ENCODE data around the gene ZG16. TPM values are rescaled to one million over a fixed set of nuclear protein-coding genes. Genes with fewer than 3 reads are reported as not detected.
A peak's percentile ranks its signal among the peaks of the same experiment; 100 is the strongest.
"Not testable (repeated sequence)": the region's sequence is repeated elsewhere in the genome, so short reads cannot be mapped to it uniquely, and the experiment has no call there.

The ZG16 gene
- total RNA-seq, 1 donor from 2014 or later = not detected

DNA sequence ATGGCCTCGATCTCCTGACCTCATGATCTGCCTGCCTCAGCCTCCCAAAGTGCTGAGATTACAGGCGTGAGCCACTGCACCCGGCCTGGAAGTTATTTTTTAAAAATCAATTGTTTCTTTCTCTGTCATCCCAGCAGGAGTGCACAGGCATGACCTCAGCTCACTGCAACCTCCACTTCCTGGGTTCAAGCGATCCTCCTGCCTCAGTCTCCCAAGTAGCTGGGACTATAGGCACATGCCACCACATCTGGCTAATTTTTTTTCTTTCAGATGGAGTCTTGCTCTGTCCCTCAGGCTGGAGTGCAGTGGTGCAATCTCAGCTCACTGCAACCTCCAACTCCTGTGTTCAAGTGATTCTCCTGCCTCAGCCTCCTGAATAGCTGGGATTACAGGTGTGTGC, 9.1 kb downstream of the ZG16 start:
- DNase-seq = not testable (repeated sequence)

DNA sequence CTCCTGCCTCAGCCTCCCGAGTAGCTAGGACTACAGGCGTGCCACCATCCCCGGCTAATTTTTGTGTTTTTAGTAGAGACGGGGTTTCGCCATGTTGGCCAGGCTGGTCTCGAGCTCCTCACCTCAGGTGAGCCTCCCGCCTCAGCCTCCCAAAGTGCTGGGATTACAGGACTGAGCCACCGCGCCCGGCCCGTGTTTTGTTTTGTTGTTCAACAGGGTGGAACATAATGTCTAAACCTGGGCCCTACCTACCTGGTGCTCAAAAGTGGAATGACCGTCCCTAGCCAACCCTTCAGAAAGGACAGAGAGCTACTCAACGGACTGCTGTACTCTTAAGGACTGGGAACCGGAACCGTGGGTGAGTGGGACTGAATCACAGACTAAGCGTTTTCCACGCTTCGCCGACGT, 11.7 kb downstream of the ZG16 start:
- DNase-seq = peak; percentile 50

DNA sequence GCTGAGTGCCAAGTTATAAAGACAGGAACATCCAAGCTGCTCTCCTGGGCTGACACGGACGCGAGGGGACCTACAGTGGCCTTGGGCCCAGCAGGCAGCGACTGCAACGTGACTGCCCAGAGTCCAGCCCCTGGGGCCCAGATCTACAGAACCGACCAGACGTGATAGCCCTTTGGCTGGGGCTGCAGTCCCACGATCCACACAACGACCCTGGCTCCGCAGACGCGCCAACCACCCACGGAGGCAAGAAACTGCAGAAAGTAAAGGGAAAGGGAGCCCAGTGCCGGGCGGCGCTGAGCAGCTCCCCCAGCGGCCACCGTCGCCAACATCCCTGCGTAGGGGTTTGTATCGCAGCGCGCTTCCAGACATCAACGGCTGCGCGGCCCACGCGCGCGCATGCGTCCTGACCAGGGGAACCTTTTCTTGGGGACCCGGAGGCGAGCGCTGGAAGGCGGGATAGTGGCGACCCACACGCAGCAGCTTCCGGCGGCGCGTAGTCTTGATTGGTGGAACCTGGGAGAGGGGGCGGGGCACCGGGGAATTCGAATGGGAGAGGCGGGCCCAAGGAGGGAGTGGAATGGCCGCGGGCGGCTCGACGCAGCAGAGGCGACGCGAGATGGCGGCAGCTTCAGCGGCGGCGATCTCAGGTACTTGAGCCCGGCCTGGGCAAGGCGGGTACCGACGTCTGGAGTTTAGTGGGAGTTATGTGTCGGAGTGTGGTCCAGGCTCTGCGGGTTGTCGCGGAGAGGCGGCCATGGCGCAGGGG, 12.3 kb downstream of the ZG16 start, which contains the start of gene KIF22:
Gene KIF22 (plus strand): TSS at position 569 of the 766 bp plus-strand sequence. CDS start 9 bp downstream, at position 578.
- DNase-seq = peak; percentile 99

DNA sequence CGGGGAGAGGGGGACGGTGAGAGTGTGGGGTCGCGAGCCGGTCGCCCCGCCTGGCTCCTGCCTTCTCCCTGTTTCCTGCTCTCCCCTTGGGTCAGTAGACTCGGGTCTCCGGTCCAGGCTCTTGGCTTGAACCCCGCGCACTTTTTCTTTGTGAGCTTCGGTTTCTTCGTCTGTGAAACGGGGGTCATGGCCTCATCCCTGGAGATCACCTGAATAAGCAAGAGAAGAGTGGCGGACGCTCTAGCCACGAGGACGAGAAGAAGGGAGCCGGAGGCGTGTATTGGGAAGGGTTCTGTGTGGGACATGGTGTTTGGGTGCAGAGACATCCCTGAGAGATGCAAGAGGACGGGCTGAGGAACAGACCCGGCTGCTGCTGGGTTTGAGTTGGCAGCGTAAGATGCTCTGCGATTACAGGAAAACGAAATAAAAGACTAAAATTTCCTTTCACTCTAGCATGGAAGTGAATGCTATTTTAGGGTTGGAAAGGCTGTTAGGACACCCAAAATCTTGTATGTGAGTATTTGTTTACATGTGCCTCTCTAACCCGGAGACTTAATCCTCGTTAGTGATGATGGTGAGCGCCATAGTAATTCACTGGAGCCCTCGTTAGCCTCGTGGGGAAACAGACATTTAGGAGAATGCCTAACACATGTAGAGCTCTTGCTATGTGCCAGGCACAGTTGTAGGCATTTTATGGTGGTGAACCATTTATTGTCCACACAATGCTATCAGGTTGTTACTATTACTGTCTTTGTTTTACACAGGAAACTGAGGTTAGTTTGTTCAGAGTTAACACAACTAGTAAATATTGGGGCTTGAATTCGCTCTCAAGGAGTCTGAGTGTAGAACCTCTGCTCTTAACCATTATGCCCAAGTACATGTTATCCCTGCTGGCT, 13.1 kb downstream of the ZG16 start:
- no peak for DNase-seq

DNA sequence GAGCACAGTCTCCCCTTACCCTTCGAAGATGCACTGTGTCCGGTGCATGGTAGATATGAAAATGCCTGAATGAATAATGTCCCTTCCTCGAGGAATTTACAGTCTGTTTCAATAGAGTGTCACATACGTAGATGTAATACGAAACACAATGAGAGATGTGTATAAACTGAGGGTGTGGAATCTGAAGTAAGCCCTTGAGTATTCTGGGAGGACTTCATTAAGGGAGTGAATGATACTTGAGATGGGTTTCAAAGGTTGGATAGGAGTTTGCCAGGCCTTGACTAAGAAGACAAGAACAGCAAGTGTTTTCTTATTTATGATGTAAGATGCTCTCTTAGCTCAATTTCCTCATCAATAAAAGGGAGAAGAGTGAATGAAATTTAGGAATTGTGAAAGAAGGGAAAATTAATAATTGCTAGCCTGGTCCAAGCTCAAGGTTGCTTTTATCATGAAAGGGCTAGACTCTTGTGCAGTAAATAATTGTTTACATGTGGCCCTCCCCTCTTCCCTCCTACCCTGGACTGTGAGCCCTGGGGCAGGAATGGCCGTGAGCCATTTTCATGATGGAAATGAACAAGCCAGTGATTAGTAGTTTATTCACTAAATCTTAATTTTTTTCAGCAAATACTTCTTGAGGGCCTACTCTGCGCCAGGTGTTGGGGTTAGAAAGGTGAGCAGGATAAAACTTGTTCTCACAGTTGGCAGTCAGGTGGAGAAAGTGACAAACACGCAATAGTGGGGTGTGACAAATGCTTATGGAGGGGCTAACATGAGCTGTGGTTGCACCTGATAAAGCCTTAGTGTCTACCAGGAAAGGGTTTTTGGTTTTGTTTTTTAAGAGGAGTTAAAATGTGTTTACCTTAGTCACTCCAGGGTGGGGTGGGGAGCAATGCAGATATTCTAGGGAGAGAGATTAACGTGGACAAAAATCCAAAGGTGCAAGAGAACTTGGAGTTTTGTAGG, 14.1 kb downstream of the ZG16 start:
- DNase-seq = no peak

DNA sequence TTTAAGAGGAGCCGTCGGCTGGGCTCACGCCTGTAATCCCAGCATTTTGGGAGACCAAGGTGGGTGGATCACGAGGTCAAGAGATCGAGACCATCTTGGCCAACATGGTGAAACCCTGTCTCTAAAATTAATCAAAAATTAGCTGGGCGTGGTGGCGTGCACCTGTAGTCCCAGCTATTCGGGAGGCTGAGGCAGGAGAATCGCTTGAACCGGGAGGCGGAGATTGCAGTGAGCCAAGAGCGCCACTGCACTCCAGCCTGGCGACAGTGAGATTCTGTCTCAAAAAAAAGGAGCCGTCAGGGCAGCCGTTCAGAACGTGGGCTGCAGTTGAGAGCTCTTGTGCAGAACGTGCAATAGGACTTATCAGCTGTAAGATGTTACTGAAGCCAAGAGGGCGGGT, 15.1 kb downstream of the ZG16 start:
- not testable (repeated sequence) for DNase-seq

DNA sequence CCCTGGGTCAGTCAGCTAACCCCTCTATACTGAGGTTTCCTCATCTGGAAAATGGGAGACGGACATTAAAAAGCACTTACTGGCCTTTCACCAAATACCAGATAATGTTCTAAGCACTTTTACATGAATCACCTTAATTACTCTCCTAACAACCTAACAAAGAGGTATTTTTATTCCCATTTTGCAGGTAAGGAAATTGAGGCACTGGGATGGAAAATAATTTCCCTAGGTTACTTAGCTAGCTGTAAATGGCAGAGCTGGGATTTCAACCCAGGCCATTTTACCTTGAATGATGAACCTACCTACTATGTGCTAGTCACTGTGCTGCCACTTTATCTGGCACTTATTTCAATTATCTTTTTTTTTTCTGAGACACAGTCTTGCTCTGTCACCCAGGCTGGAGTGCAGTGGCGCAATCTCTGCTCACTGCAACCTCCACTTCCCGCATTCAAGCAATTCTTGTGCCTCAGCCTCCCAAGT, 16.2 kb downstream of the ZG16 start:
- DNase-seq = no peak

DNA sequence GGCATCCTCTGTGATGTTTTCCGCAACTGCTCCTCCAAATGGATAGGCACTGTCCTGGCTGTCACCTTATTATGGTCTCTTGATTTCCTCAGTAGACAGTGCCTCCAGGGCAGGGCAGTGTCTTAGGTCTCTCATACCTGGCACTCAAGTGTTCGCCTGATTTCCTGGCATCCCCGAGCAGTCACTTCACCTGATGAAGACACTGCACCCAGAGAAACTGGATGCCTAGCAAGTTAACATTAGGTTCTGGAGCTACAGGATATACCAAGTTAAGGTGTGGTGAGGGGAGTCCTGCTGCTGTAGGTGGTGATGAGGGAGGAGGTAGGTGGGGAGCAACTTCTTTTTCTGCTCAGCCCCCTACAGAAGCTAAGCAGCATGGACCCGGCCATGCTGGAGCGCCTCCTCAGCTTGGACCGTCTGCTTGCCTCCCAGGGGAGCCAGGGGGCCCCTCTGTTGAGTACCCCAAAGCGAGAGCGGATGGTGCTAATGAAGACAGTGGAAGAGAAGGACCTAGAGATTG, 24.4 kb downstream of the ZG16 start:
- DNase-seq = no peak

DNA sequence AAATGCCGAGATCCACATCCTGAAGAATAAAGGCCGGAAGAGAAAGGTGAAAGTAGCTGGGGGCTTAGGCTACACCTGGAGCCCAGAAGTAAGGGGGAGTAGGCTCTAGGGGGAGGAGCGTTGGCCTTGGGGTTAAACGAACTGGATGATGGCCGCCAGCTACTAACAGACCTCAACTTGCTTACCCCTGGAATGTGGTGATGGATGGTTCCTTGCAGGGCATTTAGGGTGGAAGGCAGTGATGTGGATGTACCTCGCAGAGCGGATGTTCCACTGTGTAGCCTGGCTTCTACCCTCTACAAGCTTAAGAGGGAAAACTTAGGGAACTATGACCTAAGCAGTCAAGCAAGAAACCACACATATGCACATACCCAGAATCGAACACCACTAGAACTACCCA, 26.0 kb downstream of the ZG16 start:
- no peak for DNase-seq

DNA sequence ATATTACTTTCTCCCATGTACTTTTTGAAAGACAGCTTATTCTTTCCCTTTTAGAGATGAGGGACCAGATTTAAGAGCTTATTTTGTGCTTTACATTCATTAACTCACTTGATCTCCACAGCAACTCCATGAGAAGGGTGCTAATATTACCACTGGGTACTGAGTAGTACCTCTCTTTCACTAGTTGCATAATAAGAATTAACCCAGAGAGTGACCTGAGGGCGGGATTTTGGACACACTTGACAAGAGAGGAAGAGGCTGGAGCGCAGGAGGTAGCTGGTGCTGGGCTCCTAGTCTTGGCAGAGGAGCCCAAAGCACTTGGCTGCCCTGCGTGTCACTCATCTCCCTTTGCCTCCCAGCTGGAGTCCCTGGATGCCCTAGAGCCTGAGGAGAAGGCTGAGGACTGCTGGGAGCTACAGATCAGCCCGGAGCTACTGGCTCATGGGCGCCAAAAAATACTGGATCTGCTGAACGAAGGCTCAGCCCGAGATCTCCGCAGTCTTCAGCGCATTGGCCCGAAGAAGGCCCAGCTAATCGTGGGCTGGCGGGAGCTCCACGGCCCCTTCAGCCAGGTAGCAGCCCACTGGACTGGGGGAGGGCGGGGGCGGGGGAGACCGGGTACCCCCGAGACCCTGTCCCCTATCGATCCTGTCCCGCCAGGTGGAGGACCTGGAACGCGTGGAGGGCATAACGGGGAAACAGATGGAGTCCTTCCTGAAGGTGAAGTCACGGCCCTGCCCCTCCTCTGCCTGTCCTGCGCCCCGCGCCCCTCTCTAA, 26.6 kb downstream of the ZG16 start:
- DNase-seq = no peak

DNA sequence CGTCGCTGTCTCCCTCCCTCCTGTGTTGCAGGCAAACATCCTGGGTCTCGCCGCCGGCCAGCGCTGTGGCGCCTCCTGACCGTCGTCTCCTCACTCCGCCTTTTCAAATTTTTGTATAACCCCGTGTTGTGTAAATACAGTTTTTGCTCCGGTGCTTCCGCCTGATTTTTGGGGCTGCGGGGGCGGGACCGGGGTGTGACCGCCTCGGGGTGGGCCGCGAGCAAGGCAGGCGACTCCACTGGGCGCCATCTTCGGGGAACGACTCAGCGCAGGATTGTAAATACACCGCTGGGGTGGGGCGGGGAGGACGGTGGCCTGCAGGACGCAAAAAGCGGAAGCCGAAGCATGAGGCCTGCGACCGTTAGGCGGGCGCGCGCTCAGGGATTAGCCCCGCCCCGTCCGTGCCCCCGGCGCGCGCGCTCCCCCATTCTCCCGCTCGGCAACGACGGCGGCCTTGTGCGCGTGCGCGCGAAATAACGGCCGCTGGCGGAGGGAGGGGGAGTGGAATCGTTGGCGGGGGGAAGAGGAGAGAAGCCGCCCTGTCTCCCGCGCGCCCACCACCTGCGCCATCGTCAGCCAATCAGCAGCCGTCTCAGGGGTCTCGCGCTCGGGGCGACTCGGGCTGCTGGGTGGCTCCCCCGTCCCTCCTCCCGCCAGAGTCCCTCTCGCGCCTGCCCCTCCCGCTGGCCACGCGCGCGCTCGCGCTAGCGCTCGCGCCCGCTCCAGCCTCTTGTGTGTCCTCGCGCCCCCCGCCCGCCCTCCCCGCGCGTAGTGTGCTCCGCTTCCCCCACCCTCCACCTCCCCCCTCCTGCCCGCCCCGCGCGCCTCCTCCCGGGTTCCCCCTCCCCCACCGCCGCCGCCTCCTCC, 27.4 kb downstream of the ZG16 start:
- DNase-seq = peak; percentile 99

DNA sequence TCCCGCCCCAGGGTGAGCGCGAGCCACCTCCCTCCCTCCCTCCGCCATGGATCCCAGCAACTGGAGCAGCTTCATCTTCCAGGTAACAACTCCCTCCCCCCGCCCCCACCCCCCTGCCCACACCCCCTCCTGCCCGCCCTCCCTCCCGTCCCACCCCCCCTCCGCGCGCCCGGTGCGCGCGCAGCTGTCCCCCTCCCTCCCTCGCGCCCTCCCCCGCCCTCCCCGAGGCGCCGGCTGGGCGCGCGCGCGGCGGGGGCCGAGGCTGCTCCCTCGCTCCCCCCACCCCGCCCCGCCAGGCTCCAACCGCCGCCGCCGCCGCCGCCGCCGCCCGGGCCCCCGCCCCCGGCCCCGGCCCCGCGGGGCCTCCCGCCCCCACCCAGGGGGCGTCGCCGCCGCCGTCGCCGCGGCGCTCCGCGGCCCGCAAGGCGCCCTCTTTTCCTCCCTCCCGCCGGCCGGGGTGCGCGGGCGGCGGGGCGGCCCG, 28.1 kb downstream of the ZG16 start, which contains the start of gene MAZ:
Gene MAZ (plus strand): TSS at position 431 of the 481 bp plus-strand sequence. CDS start 173 bp downstream, outside the sequence.
- peak; percentile 98 for DNase-seq

DNA sequence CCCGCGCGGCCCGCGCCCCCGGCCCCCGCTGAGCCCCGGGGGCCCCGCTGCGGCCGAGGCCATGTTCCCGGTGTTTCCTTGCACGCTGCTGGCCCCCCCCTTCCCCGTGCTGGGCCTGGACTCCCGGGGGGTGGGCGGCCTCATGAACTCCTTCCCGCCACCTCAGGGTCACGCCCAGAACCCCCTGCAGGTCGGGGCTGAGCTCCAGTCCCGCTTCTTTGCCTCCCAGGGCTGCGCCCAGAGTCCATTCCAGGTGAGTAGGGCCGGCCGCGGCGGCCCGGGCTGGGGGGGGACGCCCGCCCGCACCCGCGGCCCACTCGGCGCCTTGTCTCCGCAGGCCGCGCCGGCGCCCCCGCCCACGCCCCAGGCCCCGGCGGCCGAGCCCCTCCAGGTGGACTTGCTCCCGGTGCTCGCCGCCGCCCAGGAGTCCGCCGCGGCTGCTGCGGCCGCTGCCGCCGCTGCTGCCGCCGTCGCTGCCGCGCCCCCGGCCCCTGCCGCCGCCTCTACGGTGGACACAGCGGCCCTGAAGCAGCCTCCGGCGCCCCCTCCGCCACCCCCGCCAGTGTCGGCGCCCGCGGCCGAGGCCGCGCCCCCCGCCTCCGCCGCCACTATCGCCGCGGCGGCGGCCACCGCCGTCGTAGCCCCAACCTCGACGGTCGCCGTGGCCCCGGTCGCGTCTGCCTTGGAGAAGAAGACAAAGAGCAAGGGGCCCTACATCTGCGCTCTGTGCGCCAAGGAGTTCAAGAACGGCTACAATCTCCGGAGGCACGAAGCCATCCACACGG, 28.8 kb downstream of the ZG16 start:
- DNase-seq = no peak

DNA sequence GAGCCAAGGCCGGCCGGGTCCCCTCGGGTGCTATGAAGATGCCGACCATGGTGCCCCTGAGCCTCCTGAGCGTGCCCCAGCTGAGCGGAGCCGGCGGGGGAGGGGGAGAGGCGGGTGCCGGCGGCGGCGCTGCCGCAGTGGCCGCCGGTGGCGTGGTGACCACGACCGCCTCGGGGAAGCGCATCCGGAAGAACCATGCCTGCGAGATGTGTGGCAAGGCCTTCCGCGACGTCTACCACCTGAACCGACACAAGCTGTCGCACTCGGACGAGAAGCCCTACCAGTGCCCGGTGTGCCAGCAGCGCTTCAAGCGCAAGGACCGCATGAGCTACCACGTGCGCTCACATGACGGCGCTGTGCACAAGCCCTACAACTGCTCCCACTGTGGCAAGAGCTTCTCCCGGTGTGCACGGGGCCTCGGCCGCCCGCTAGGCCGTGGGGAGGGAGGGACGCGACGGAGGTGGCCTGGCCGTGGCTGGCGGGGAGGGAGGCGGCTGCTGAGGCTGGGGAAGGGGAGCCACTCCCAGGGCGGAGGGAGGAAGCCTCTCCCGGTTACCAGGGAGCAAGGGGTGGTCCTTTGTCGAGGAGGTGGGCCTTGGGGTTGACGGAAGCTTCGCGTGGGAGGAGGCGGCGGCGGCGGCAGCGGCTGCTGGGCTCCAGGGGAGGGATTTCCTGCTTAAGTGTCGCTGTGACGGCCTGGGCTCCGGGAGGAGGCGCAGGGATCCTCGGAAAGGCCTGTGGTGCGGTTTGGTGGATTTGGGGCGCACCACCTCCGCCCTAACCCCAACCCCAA, 29.6 kb downstream of the ZG16 start:
- peak; percentile 92 for DNase-seq

DNA sequence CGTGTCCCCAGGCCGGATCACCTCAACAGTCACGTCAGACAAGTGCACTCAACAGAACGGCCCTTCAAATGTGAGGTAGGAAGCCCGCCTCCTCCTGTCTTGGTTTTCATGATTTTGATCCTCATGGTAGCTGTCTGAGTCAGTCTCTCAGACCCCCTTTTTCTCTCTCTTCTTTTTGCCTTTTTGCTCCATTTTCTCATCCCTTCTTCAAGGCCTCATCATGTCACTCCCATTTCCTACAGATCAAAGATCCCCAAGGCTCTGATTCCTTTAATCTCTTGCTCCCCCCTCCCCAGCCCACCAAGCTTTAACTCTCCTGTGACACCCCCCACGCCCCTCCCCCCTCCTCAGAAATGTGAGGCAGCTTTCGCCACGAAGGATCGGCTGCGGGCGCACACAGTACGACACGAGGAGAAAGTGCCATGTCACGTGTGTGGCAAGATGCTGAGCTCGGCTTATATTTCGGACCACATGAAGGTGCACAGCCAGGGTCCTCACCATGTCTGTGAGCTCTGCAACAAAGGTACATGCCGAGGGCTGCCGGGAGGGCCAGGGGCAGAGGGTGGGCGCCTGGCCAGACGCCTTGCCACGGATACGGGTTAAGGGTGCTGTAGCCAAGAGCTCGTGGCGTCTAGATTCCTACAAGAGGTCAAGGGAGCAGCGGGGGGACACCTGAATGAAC, 30.3 kb downstream of the ZG16 start:
- no peak for DNase-seq

DNA sequence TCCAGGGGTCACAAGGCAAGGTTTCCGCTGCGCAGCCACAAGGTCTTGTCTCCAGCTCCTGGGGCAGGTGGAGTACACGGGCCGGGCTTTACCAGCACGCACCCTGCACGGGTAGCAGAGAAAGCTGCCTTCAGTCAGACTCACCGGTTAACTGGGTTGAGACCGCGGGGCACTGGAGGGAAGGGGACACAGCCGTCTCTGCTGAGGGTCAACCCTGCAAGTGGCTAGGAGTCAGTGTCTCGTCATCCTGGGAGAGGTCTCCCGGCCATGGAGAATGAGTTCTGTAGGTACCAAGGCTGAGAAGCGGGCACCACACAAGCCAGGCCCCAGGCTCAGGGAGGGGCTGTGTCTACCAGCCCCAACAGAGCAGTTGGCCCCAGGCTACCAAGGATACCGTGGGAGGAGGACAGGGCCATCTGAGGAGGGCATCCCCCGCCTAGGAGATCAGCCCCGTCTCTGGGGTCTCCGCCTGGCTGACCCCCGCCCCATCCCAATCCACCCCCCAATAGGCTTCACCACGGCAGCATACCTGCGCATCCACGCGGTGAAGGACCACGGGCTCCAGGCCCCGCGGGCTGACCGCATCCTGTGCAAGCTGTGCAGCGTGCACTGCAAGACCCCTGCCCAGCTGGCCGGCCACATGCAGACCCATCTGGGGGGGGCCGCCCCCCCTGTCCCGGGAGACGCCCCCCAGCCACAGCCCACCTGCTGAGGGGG, 31.1 kb downstream of the ZG16 start:
- DNase-seq = no peak
